Stimulated activated CD4-positive, alpha-beta T cell treated with anti-CD3 and anti-CD28 coated beads, Interleukin-12 subunit alpha, Interleukin-12 subunit beta, amount 100 ng/mL, for 4 hours (primary cell): Measurements from ENCODE around the gene ABL2.
"Not testable (repeated sequence)": the region's sequence is repeated elsewhere in the genome, so short reads cannot be mapped to it uniquely, and the experiment has no call there.

ENCODE experiments used
- DNase-seq: peaks from one replicate; pipeline ENCODE4 v3.0.0-alpha.2; 2020

ABL2 gene

DNA sequence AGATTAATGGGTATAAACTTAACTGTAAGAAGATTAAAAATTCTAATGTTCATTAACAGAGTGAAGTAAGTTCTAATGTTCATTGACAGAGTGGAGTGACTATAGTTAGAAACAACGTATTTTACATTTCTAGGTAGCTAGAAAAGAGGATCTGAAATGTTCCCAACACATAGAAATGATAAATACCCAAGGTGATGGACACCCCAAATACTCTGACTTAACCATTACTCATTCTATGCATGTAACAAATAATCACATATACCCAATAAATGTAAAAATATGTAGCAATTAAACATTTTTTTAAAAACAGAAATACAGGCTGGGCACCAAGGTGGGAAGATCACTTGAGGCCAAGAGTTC lies 62.1 kb downstream of the ABL2 start:
- no peak for DNase-seq

DNA sequence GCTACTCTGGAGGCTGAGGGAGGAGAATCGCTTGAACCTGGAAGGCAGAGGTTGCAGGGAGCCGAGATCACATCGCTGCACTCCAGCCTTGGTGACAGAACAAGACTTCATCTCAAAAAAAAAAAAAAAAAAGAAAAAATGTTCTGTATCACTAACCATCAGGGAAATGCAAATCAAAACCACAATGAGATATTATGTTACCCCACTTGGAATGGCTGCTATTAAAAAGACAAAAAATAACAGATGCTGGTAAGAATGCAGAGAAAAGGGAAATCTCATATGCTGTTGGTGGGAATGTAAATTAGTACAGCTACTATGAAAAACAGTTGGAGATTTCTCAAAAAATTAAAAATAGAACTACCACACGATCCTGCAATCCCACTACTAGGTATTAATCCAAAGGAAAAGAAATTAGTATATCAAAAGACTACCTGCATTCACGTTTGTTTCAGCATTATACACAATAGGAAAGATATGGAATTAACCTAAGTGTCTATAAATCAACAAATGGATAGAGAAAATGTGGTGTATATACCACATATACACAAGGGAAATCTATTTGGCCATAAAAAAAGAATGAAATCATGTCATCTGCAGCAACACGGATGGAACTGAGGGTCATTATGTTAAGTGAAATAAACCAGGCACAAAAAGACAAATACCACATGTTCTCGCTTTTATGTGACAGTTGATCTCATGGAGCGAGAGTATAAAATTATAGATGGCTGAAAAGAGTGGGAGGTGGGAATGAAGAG lies 62.6 kb downstream of the ABL2 start:
- DNase-seq = no peak

DNA sequence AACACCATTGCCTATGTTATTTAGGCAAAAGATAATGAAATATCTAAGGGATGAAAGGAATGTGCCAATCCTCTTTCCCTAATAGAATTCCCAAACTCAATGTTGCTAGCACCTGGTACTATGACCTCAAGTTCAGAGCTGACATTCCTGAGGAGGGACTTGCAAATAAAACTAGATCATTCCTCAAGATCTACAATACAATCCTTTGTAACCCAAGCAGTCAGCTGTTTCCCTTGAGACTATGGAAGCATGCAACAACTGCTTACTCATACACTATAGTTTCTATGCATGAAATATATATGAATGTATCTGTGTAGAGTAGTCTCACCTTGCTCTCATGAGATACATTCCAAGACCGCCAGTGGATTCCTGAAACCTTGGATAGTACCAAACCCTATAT lies 65.0 kb downstream of the ABL2 start:
- no peak for DNase-seq

DNA sequence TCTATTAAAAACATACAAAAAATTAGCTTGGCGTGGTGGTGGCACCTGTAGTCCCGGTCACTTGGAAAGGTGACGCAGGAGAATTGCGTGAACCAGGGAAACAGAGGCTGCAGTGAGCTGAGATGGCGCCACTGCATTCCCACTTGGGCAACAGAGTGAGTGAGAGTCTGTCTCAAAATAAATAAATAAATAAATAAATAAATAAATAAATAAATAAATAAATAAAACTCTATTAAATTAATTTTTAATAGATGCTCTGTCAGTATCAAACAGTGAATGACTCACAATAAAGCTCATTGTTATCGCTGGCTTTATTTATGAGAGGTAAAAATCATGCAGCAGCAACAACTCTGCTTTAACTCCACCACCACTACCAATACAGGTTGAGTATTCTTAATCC lies 72.8 kb downstream of the ABL2 start:
- no peak for DNase-seq

DNA sequence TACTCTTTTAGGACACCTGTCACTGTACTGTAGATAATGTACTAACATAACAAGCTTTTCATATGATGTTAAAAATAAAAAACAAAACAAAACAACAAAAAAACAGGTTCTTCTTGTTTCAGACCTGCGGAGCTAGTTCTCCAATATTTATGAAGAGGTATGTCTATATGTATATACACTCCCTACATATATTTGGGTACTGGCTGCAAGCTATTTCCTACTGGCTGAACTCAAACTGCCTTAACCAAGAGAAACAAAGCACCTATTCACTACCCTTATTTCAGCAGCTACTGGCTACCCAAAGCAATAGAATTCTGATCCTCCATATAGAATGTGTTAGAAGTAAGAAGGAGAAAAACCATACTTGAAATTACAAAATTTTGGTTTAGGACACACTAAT lies 73.5 kb downstream of the ABL2 start:
- no peak for DNase-seq

DNA sequence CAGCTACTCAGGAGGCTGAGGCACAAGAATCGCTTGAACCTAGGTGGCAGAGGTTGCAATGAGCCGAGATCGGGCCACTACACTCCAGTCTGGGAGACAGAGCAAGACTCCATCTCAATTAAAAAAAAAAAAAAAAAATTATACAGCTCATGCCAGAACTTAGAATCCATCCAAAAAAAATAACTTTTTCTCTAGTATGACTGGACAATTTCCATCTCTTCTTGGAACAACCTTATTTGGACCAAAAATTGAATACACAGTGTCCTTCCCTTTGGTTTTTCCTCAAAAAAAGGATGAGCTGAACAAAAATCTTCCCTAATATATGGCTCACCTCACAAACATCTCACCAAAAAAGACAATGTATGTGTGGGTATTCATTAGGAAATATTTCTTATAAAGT lies 73.9 kb downstream of the ABL2 start:
- no peak for DNase-seq

DNA sequence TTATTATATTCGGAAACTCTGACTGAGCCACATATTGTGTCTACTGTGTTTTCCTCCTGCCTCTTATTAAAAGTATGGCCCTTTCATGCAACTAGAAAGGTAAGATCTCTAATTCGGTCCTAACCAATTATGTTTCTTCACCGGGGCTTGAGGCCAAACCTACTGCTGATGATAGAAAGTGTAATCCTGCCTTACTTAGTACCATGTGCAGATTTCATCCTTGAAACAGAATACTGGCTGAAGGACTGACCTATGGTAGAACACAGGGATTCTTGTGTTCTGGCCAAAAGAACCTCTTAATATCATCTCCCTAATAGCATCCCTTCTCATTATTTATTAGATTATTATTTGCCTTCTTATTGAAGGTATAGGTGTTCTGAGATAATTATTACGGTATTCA lies 75.0 kb downstream of the ABL2 start:
- no peak for DNase-seq

DNA sequence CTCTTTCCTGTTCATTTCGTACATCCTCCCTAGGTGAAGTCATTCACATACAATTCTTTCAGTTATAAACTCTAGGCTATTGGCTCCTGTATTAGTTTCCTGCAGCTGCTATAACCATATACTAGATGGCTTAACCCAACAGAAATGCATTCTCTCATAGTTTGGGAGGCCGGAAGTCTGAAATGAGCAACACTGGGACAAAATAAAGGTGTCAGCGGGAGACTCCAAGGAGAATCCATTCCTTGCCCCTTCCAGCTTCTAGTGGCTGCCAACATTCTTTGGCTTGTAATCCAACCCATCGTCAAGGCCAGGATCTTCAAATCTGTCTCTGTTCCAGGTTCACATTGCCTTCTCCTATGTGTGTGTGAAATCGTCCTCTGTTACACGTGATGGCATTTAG lies 76.3 kb downstream of the ABL2 start:
- no peak for DNase-seq

DNA sequence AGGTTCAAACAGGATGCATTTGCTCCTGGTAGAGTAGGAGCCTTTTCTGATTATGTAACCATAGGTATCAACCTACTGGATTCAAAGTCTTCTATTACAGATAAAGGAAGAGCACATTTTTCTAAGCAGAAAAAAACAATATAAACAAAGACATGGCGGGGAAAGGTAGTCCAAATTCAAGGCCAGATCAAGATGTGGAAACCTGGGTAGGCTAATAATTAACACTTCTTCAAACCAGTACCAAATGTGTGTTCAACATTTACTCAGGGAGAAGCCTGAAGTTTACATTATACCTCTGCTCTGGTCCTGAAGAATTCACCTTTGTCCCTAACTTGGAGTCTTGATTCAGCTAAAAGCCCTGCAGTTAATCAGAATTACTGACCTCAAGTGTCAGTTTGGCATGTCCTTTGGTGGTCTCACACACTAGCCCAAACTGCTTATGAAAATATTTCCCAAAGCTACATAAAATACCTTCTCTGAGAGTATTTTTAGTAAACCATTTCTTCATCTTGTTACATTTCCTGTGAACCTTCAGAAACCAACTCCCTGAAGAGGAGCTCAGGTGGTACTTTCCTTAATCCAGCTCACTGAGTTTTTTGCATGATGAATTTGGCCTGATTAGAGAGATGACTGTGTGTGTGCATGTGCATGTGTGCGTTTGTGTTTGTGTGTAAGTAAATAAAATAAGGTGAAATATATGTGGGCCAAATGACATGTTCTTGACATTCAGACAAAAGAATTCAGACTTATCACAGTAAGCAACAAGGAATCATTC lies 77.4 kb downstream of the ABL2 start:
- DNase-seq = no peak

DNA sequence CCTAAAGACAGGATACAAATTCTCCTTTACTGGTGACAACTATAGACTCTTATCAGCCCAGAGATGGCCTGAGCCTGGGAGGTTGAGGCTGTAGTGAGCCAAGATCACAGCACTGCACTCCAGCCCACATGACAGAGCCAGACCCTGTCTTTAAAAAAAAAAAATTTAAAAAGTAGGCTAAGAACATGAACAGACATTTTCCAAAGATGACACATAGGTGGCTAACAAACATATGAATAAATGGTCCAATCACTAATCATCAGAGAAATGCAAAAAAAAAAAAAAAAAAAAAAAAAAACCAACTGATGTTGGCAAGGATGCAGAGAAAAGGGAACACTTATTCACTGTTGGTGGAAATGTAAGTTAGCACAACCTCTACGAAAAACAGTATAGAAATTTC lies 82.6 kb downstream of the ABL2 start:
- DNase-seq = no peak

DNA sequence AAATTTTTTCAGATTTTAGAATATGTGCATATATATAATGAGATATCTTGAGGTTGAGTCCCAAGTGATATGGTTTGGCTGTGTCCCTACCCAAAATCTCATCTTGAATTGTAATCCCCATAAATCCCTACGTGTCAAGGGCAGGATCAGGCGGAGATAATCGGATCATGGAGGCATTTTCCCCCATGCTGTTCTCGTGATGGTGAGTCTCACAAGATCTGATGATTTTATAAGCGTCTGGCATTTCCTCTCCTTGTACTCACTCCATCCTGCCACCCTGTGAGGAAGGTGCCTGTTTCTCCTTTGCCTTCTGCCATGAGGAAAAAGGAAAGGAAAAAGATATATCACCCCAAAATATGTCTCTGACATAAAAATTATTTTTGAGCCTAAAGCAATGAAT lies 83.0 kb downstream of the ABL2 start:
- no peak for DNase-seq

DNA sequence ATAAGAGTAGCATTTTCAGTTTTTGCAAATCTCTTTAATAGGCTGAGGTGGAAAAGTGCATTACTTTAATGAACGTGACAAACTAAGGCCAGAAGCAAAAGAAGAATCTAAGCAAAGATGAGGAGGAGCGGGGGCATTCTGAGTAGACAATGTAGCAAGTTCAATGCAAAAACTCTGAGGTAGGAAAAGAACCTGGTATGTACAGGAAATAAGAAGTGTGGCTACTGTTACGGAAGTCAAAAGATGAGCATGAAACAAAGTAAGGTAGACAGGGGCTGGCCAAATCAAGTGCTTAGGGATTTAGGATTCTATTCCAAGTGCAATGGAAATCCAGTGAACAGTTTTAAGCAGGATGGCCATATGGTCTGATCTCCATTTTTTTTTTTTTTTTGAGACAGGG lies 84.0 kb downstream of the ABL2 start:
- no peak for DNase-seq

DNA sequence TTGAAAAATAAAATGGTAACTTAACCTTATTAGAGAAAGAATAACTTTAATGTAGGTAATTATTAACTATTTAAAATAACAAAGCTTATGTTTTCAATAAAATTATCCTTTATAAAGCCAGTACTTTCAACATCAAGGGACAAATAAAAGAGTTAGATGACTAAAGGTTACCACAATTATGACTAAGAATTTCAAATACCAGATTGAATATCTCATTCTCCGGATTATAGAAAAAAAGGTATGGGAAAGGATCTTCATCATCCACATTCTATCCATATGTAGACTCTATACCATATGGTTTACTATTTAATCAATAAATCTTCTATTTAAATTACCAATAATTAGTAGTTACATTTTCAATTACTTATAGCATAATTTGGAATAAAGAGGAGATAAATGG lies 84.9 kb downstream of the ABL2 start:
- DNase-seq = no peak

DNA sequence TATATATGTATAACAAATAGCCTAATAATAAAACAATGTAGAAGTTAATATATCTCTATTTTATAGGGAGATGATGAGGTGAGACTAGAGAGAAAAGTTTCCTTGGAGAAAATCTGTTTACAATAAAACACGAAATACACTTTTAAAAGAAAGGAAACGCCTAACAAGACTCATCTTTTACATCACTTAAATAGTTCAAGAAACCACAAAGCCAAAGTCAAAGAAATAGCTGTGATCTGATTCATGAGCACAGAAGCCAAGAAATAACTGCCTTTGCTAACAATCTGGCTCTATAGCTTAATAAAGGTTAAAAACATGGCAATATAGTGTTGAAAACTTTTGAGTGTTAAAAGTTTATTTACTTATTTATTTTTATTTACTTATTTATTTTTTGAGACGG lies 86.2 kb downstream of the ABL2 start:
- no peak for DNase-seq

DNA sequence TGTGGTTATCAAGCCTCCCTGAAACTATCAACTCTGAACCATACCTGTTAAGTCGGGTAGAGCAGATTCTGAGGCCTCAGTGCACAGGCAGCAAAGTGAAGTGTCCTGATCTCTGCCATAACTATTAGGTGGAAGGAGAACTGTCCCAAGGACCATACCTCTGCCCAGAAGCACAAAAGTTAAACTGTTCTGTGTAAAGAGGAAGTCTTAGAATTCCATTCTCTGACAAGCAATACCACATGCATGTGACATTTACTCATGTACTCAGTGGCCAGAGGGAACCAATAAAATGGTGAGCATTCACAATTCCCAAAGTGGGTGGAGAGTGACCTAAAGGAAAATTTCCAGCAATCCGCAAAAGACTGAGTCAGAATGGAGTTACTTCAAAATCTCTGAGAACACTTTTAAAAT lies 86.6 kb downstream of the ABL2 start:
- no peak for DNase-seq

DNA sequence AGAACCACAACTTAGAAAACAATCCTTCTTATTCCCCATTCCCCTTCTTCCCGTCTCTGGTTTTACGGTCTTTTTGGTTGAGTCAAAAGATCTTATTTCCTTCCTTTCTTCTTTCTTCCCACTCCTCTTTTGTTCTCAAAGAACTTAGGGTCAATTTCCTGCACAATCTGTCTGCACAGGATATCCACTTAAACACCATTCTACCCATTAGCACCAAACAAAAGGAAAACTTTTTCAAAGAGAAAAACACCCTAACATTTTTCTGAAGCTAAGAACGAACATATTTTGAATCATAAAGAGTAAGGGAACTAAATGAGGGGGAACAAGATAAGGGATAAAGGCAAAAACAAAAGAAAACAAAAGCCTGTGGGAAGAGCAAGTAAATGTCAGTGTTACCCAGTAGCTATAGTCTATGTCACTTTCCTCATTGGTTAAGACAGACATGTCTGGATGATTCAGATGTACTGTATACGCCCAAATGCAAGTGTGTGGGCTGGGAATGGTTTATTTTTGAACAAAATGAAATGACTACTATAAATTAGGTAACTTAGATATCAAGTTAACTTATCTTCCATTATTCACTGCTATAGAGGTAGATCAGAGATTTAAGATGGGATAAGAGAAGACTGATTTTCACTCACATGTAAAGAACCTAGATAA lies 87.8 kb downstream of the ABL2 start:
- DNase-seq = no peak

DNA sequence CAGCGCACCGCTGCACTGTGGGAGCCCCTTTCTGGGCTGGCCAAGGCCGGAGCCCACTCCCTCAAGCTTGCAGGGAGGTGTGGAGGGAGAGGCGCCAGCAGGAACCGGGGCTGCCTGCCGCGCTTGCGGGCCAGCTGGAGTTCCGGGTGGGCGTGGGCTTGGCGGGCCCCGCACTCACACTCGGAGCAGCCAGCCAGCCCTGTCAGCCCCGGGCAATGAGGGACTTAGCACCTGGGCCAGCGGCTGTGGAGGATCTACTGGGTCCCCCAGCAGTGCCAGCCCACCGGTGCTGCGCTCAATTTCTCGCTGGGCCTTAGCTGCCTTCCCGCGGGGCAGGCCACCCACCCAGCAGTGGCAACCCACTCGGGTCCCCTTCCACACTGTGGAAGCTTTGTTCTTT lies 90.7 kb downstream of the ABL2 start:
- DNase-seq = not testable (repeated sequence)

DNA sequence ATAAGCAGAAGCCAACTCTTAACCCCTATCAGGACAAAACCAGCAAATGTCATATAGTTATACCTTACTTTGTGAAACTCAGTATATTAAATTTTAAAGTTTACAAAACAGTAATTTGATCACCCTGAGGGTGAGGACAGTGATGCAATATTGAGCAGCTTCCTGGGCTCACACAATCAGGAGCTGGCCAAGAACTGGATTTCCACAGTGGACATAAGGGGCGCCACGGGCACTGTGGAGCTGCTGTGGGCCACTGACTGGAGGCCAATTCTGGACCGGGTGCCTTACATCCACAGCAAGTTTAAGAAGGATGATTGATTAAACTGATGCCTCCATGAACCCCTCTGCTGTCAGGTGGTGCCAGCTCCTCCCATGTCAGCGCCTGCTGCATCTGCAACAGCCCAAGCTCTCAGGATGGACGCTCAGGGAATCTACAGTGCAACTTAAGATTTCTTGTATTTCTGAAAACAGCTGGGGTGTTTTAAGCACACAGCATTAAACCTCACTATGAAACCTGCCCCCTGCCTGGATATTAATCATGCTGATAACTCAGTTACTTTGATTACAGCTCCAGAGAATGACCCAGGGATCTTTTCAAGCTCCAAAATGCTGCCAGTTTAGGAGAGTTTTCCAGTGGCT lies 91.7 kb downstream of the ABL2 start:
- DNase-seq = no peak

DNA sequence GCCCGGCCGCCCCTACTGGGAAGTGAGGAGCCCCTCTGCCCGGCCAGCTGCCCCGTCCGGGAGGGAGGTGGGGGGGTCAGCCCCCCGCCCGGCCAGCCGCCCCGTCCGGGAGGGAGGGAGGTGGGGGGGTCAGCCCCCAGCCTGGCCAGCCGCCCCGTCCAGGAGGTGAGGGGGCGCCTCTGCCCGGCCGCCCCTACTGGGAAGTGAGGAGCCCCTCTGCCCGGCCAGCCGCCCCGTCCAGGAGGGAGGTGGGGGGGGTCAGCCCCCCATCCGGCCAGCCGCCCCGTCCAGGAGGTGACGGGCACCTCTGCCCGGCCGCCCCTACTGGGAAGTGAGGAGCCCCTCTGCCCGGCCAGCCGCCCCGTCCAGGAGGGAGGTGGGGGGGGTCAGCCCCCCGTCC lies 93.8 kb downstream of the ABL2 start:
- DNase-seq = not testable (repeated sequence)

DNA sequence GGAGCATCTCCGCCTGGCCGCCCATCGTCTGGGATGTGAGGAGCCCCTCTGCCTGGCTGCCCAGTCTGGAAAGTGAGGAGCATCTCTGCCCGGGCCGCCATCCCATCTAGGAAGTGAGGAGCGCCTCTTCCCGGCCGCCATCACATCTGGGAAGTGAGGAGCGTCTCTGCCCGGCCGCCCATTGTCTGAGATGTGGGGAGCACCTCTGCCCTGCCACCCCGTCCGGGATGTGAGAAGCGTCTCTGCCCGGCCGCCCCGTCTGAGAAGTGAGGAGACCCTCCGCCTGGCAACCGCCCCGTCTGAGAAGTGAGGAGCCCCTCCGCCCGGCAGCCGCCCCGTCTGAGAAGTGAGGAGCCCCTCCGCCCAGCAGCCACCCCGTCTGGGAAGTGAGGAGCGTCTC lies 94.3 kb downstream of the ABL2 start:
- DNase-seq = not testable (repeated sequence)

DNA sequence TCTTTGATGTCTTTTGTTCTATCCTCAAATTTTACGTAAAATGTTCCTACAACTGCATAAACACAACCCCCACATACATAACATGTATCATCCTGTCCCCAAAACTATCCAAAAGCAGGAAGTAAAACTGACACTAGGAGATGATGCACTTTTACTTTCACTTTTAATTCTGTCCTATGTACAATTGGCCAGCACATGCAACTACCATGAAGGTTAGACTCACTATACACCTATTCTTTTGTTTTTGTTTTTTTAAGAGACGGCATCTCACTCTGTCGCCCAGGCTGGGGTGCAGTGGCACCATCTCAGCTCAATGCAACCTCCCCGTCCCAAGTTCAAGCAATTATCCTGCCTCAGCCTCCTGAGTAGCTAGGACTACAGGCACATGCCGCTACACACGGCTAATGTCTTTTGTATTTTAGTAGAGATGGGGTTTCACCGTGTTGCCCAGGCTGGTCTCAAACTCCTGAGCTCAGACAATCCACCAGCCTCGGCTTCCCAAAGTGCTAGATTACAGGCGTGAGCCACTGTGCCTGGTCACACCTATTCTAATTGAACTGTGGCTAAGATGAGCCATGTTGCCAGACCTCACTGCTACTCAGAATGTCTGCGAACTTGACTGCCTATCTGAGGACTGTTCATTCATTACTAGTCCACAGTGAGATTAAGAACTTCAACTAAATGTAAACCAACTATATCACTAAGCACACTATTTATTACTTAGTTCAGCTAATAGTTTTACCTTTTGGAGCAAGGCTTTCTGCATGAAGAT lies 99.6 kb downstream of the ABL2 start:
- no peak for DNase-seq

DNA sequence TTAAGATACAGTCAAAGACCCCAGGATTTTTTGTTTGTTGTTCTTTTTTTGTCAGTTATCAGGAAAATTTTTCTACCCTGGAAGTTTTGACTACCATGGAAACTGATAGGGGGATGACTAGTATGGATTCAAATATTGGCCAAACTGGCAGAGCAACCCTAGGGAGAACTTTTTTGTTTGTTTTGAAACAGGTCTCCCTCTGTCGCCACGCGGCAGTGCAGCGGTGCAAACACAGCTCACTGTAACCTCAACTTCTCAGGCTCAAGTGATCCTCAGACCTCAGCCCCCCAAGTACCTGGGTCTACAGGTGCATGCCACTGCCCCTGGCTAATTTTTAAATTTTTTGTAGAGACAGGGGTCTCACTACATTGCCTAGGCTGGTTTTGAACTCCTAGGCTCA lies 101.0 kb downstream of the ABL2 start:
- DNase-seq = no peak
